Activated naive CD4-positive, alpha-beta T cell treated with anti-CD3 and anti-CD28 coated beads, Interleukin-2, amount 50 U/mL, for 24 hours (primary cell): ENCODE results near the gene MLXIP.

Experiments used
- H3K27ac Mint-ChIP-seq: one replicate; pipeline ENCODE4 v1.8.0; 2021; ENCODE audit warnings: mild to moderate bottlenecking, mixed read lengths
- H3K27me3 Mint-ChIP-seq: one replicate; pipeline ENCODE4 v1.8.0; 2021; ENCODE audit warnings: mixed read lengths
- H3K36me3 Mint-ChIP-seq: one replicate; pipeline ENCODE4 v1.8.0; 2021; ENCODE audit warnings: mixed read lengths
- H3K4me1 Mint-ChIP-seq: one replicate; pipeline ENCODE4 v1.8.0; 2021; ENCODE audit warnings: mixed read lengths
- H3K4me3 Mint-ChIP-seq: one replicate; pipeline ENCODE4 v1.8.0; 2021; ENCODE audit warnings: mild to moderate bottlenecking, mixed read lengths
- H3K9me3 Mint-ChIP-seq: one replicate; pipeline ENCODE4 v1.8.0; 2021; ENCODE audit warnings: mixed read lengths

Gene MLXIP

DNA sequence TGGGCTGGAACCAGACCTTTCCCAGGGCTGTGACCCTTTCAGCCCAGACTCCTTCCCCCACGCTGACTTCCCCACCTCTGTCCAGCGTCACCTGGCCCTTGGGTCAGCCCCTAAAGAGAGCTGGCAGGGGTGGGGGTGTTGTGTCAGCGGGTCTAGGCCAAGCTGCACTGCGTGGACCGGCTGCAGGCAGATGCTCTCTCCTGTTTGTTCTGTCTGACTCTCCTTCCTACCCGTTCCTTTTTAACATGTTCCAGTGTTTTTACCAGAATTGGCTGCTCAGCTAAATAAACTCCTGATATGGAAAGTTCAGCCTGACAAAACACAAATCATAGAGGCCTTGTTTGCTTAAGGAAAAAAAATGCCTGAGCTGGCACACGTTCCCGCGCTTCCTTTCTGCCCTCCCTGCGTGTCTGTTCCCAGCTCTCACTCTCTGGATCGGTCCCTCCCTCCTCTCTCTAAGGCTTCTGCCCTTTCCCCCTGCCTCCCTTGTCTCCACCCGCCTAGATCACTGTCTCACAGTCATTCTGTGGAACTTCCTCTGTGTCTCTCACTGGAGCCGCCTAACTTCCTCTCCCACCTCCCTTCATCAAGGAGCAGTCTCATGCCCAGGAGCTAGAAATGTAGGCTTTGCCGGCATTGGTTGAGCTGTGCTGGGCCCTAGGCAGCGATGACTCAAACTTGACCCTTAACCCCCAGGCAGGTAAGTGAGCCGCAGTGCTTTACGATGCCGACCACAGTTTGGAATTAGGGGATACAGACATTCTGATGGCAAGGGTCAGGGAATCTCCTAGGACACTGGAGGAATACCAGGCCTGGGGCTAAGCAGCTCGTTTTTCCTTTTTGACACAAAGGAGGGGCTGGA is 15.5 kb upstream of the MLXIP start:
- no peak overlapping the region for H3K27ac Mint-ChIP-seq
- H3K4me3 Mint-ChIP-seq: no peak overlapping the region
- H3K9me3 Mint-ChIP-seq: no peaks in the 10 kb centered on the region

GRCh38 chr12:122063694-122064024 is 14.9 kb upstream of the MLXIP start:
- H3K9me3 Mint-ChIP-seq: no peaks in the 10 kb centered on the region
- no peaks in the 10 kb centered on the region for H3K27me3 Mint-ChIP-seq
- H3K4me1 Mint-ChIP-seq: peaks cover 25% of the 10 kb centered on the region
- H3K27ac Mint-ChIP-seq: peak overlapping the region; percentile 23
- no peak overlapping the region for H3K4me3 Mint-ChIP-seq
- H3K36me3 Mint-ChIP-seq: no peaks in the 10 kb centered on the region

More for the DNA sequence above, 15.5 kb upstream of the MLXIP start:
- H3K36me3 Mint-ChIP-seq: no peaks in the 10 kb centered on the region
- no peaks in the 10 kb centered on the region for H3K27me3 Mint-ChIP-seq
- H3K4me1 Mint-ChIP-seq: peaks cover 19% of the 10 kb centered on the region

DNA sequence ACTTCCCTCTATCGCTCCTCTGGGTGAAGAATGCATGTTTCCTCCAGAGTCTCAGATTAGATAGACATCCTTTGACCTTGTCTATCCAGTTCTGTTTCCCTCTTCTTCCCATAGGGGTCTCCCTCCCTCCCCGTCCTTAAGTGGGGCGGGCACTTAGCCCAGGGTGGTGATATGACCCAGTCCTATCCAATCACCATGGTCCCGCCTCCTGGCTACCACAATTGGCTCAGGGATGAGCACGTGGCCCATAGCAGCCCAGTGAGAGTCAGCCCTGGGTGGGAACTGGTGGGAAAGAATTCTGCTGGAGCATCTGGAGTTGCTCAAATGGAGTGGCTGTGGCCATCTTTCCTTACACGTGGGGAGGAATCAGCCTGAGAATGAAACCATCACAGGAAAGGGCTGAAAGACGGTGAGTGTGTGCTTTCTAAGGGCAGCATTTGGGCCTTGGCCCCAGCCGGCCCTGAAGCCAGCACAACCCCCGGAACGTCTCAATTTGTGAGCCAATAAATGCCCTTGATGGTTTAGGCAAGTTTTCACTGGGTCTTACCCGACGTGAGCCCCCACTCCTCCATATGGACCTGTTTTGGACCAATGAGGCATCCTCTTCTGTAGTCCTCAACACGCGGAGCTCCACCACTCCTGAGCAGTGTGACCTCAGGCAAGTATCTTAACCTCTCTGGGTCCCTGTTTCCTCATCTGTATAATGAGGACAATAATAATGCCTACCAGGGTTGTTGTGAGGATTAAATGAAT is 14.4 kb upstream of the MLXIP start:
- H3K27me3 Mint-ChIP-seq: no peaks in the 10 kb centered on the region
- no peak overlapping the region for H3K4me3 Mint-ChIP-seq
- peak overlapping the region; percentile 23 for H3K27ac Mint-ChIP-seq
- no peaks in the 10 kb centered on the region for H3K9me3 Mint-ChIP-seq
- no peaks in the 10 kb centered on the region for H3K36me3 Mint-ChIP-seq
- peaks cover 27% of the 10 kb centered on the region for H3K4me1 Mint-ChIP-seq

GRCh38 chr12:122064780-122065588 is 13.6 kb upstream of the MLXIP start:
- Mint-ChIP-seq H3K27me3 (no peaks in the 10 kb centered on the region), H3K27ac (no peak overlapping the region), H3K36me3 (no peaks in the 10 kb centered on the region)

DNA sequence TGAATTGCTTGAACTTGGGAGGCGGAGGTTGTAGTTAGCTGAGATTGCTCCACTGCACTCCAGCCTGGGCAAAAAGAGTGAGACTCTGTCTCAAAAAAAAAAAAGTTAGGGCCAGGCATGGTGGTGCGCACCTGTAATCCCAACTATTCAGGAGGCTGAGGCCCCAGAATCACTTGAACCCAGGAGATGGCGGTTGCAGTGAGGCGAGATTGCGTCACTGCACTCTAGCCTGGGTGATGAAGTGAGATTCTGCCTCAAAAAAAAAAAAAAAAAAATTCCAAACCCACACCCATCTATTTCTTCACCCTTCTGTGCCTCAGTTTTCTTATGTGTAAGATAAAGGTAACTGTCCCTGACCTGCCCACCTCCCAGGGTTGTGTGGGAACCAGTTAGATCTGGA is 11.0 kb upstream of the MLXIP start:
- Mint-ChIP-seq H3K4me1 (peaks cover 30% of the 10 kb centered on the region), H3K36me3 (no peaks in the 10 kb centered on the region), H3K9me3 (no peaks in the 10 kb centered on the region), H3K27me3 (no peaks in the 10 kb centered on the region), H3K27ac (no peak overlapping the region), H3K4me3 (peak overlapping the region; percentile 56)

More at GRCh38 chr12:122064780-122065588, 13.6 kb upstream of the MLXIP start:
- Mint-ChIP-seq H3K9me3 (no peaks in the 10 kb centered on the region), H3K4me1 (peaks cover 30% of the 10 kb centered on the region), H3K4me3 (no peak overlapping the region)

DNA sequence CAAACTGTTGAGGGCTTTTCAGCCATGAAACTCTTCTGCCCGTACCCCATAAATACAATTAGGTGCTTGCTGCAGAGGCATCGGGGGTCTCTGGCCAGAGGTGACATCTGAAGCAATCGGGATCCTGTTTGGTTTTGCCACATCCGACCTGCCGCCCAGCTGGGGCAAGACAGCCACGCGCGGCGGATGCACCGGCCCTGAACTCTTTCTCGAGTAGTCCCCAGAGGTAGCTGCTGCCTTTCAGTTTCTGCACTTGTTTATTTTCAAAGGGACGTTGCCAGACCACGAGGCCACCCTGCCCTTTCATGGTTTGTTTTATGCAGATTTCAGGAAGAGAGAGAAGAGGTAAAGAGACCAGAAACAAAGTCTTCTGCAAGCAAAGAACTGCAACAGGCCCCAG is 10.6 kb upstream of the MLXIP start:
- Mint-ChIP-seq H3K4me3 (peak overlapping the region; percentile 56), H3K27ac (no peak overlapping the region), H3K9me3 (no peaks in the 10 kb centered on the region), H3K4me1 (peaks cover 28% of the 10 kb centered on the region), H3K36me3 (no peaks in the 10 kb centered on the region), H3K27me3 (no peaks in the 10 kb centered on the region)

GRCh38 chr12:122072031-122072970 is 6.3 kb upstream of the MLXIP start:
- peaks cover 16% of the 10 kb centered on the region for H3K4me1 Mint-ChIP-seq
- no peak overlapping the region for H3K27ac Mint-ChIP-seq
- H3K36me3 Mint-ChIP-seq: no peaks in the 10 kb centered on the region
- no peak overlapping the region for H3K4me3 Mint-ChIP-seq
- no peaks in the 10 kb centered on the region for H3K9me3 Mint-ChIP-seq
- no peaks in the 10 kb centered on the region for H3K27me3 Mint-ChIP-seq

DNA sequence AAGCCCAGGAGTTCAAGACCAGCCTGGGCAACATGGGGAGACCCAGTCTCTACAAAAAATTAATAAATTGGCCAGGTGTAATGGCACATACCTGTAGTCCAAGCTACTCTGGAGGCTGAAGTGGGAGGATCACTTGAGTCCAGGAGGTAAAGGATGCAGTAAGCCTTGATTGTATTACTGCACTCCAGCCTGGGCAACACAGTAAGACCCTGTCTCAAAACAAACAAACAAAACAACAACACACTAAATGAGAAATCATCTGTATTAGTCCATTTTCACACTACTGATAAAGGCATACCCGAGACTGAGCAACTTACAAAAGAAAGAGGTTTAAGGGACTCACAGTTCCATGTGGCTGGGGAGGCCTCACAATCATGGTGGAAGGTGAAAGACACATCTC is 4.7 kb upstream of the MLXIP start:
- Mint-ChIP-seq H3K36me3 (no peaks in the 10 kb centered on the region), H3K9me3 (no peaks in the 10 kb centered on the region), H3K4me1 (peaks cover 4% of the 10 kb centered on the region), H3K27ac (no peak overlapping the region), H3K27me3 (no peaks in the 10 kb centered on the region), H3K4me3 (no peak overlapping the region)

DNA sequence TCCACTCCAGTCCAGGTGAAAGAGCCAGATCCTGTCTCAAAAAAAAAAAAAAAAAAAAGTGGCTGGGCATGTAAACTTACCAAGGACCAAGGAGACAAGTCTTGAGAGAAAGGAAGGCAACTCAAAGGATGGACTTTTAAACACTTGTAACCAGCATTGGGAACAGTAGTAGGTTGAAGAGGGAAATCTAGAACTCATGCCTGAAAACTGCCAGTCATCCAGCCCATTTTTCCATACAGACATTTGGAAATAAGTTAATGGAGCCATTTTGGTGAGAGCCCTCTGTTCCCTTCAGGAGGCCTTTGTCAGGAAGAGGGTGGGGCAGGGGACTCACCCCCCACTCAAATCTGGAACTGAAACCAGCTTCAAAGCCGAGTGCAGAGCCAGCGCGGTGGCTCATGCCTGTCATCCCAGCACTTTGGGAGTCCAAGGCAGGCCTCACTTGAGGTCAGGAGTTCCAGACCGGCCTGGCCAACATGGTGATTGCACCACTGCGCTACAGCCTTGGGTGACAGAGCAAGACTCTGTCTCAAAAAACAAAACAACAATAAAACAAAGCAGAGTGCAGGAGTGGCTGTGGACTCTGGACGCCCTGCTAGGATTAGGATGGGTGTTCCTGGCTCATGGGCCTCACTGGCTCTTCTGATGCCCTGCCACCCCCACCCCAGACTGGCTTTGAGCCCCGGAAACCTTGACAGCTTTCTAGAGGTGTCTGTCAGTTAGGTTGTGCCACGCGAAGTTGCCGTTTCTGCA is 1.6 kb upstream of the MLXIP start:
- no peaks in the 10 kb centered on the region for H3K9me3 Mint-ChIP-seq
- H3K27ac Mint-ChIP-seq: no peak overlapping the region
- peaks cover 16% of the 10 kb centered on the region for H3K4me1 Mint-ChIP-seq
- H3K4me3 Mint-ChIP-seq: peak overlapping the region; percentile 47
- no peaks in the 10 kb centered on the region for H3K36me3 Mint-ChIP-seq
- no peaks in the 10 kb centered on the region for H3K27me3 Mint-ChIP-seq

GRCh38 chr12:122079033-122079531 is 526 bp downstream of the MLXIP start:
- no peaks in the 10 kb centered on the region for H3K27me3 Mint-ChIP-seq
- H3K36me3 Mint-ChIP-seq: peaks cover 3% of the 10 kb centered on the region
- H3K27ac Mint-ChIP-seq: peak overlapping the region; percentile 94
- H3K4me3 Mint-ChIP-seq: peak overlapping the region; percentile 91
- H3K9me3 Mint-ChIP-seq: no peaks in the 10 kb centered on the region
- H3K4me1 Mint-ChIP-seq: peaks cover 38% of the 10 kb centered on the region

DNA sequence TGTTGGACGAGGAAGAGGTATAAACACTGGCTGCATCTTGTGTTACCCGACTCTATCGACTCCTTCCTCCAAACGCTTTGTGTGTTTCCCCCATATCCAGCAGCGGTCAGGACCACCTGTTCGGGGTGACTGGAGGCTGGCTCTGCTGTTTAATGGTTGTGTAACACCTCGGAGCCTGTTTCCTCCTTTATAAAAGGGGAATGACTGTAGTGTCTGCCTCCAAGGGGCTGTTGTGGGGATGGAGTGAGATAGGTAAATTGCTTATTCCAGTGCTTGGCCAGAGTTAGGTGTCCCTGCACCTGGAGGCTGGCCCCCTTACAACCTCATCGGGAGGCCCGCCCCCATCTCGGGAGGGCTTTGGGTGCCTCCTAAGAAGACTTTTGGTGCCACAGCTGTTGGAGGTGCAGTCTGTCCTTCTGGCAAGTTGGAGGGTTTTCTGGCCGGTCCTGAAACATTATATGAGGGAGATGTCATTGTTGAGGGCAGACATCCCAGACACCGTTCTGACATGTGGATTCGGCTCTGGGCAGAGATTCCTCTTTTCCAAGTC is 1.1 kb downstream of the MLXIP start:
- Mint-ChIP-seq H3K4me3 (peak overlapping the region; percentile 91), H3K4me1 (peaks cover 42% of the 10 kb centered on the region), H3K27me3 (no peaks in the 10 kb centered on the region), H3K9me3 (no peaks in the 10 kb centered on the region), H3K27ac (peak overlapping the region; percentile 94), H3K36me3 (peaks cover 7% of the 10 kb centered on the region)

DNA sequence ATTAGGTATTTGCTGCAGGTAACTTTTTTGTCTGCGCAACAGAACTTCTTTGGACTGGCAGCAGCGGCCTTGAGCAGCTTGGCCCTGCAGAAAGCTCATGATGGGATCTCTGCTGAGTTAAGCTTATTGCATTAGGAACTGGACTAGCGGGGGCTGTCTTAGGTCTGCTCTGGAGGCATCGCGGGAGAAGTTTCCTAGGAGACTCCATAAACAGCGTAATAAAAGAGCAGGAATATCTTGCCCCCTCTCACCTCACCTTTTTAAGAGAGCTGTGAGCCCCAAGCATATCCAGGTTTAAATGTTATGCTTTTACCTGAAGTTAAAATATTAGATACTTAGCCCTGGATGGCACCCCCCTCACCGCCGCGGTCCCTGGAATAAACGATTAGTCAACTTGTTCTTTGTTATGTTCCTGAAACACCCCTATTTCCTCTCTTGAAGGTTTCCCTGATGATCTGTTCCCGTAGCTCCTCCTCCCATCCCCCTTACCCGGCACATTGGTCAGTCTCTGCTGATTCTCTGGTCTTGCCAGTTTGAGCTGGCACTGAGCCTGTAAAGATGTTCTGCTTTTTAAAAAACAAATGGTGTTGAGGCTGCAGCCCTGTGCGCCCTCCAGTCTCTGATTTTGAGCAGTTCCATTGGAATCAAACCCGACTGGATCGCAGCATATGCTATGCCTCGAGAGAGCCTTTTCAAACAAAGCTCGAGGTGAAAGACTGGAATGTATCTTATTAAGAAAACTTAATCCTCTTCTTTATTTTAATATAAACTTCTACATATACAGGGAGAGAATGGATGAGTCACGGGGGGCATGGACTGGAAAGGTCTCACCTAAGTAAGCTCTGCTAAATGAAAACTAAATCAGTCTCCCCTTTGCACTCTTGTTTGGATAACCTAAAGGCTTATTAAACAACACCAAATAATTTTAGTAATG is 1.9 kb downstream of the MLXIP start:
- Mint-ChIP-seq H3K4me3 (peak overlapping the region; percentile 91), H3K36me3 (peaks cover 7% of the 10 kb centered on the region), H3K27me3 (no peaks in the 10 kb centered on the region), H3K4me1 (peaks cover 42% of the 10 kb centered on the region), H3K9me3 (no peaks in the 10 kb centered on the region), H3K27ac (peak overlapping the region; percentile 94)

- H3K27ac Mint-ChIP-seq: peak overlapping the region; percentile 73
- H3K4me3 Mint-ChIP-seq: peak overlapping the region; percentile 91
Observed at GRCh38 chr12:122081083-122081696, 2.6 kb downstream of the MLXIP start.

More at GRCh38 chr12:122081083-122081696, 2.6 kb downstream of the MLXIP start:
- Mint-ChIP-seq H3K4me1 (peaks cover 42% of the 10 kb centered on the region), H3K27me3 (no peaks in the 10 kb centered on the region), H3K36me3 (peaks cover 9% of the 10 kb centered on the region), H3K9me3 (no peaks in the 10 kb centered on the region)
